ENCODE results near the gene MMP20. TPM values are rescaled to one million over a fixed set of nuclear protein-coding genes. Genes with fewer than 3 reads are reported as not detected.

The MMP20 gene
- total and polyA plus RNA-seq, 2 donors (not counting 3 experiments of a cell fraction or from before 2014, with no cell fraction given) = not detected

DNA sequence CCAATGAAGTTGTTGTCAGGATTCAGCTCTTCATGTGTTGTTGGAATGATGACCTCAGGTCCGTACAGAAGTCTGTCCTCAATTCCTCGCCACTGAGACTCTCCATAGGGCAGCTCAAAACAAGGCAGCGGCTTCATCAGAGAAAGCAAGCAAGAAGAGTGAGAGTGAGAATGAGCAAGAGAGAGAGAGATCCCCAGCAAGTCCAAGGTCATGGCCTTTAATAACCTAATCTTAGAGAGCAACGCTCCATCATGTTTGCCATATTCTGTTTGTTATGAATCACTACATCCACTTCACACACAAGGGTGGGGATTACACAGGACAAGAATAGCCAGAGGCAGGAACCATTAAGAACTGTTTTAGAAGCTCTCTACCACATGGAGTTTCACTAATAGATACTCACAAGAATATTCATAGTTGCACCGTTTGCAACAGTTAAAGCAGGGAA lies 71.3 kb downstream of the MMP20 start:
- TF ChIP-seq EZH2 (IDR thresholded peaks at IDR 0.05; ENCODE audit: borderline replicate concordance, low read depth, low read length, severe bottlenecking) (no peak), MYC (IDR thresholded peaks at IDR 0.05; ENCODE audit: low read depth, low read length) (no peak), FOS (IDR thresholded peaks at IDR 0.05; ENCODE audit: borderline replicate concordance, insufficient read depth, low read length) (no peak), POLR2A (IDR thresholded peaks at IDR 0.05; ENCODE audit: low read depth, low read length) (no peak), POLR2AphosphoS5 (IDR thresholded peaks at IDR 0.05; ENCODE audit: insufficient read depth, low read depth, low read length) (no peak), GATA2 (IDR thresholded peaks at IDR 0.05; ENCODE audit: insufficient read depth, insufficient read length, low read depth, low read length) (no peak)
- TF ChIP-seq, protein P1, sequence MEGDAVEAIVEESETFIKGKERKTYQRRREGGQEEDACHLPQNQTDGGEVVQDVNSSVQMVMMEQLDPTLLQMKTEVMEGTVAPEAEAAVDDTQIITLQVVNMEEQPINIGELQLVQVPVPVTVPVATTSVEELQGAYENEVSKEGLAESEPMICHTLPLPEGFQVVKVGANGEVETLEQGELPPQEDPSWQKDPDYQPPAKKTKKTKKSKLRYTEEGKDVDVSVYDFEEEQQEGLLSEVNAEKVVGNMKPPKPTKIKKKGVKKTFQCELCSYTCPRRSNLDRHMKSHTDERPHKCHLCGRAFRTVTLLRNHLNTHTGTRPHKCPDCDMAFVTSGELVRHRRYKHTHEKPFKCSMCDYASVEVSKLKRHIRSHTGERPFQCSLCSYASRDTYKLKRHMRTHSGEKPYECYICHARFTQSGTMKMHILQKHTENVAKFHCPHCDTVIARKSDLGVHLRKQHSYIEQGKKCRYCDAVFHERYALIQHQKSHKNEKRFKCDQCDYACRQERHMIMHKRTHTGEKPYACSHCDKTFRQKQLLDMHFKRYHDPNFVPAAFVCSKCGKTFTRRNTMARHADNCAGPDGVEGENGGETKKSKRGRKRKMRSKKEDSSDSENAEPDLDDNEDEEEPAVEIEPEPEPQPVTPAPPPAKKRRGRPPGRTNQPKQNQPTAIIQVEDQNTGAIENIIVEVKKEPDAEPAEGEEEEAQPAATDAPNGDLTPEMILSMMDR (IDR thresholded peaks at IDR 0.05; ENCODE audit: extremely low read depth in 1 of 2, insufficient read depth in 1 of 2, low read depth in 1 of 2, low read length in 2 of 2) = no peak
- TF ChIP-seq, protein P2, sequence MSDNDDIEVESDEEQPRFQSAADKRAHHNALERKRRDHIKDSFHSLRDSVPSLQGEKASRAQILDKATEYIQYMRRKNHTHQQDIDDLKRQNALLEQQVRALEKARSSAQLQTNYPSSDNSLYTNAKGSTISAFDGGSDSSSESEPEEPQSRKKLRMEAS (IDR thresholded peaks at IDR 0.05; ENCODE audit: insufficient read depth, insufficient read length) = no peak
- DNase-seq (ENCODE audit: low read depth, low spot score) (no peak), FAIRE-seq (no peak)
- no peaks in the 10 kb centered on the region for H3K36me3 ChIP-seq (ENCODE audit: control insufficient read depth in 2 of 2, extremely low read depth in 1 of 2, insufficient read depth in 2 of 2, low read length in 2 of 2)
- no peaks in the 10 kb centered on the region for H4K20me1 ChIP-seq (replicated peaks; ENCODE audit: control insufficient read depth, extremely low read depth, insufficient read depth, low read length)
- H3K27me3 ChIP-seq (ENCODE audit: control insufficient read depth in 2 of 2, insufficient read depth in 2 of 2, low read length in 2 of 2) = no peaks in the 10 kb centered on the region
- ChIA-PET POLR2A (no interaction called here), CTCF (interaction anchor here (1.0 to 1.6 kb wide), 3 partner anchors 10 to 112 kb away, joined by 3 to 4 read pairs (median 3); no protein-coding TSS in a partner anchor)
- no peak overlapping the region for H2AFZ ChIP-seq (ENCODE audit: low read depth, low read length)
- H3K79me2 ChIP-seq (ENCODE audit: control insufficient read depth, insufficient read depth, low read length) = no peaks in the 10 kb centered on the region
- no peak overlapping the region for H3K4me2 ChIP-seq (ENCODE audit: insufficient read depth, low read length)
- intact Hi-C loops (cut with micrococcal nuclease) (no loop called here), dilution Hi-C loops (cut with MboI; ENCODE audit: extremely low pct_ligation_motif_present, low sequenced_read_pairs) (no loop called here)
- no peaks in the 10 kb centered on the region for H3K9me3 ChIP-seq (replicated peaks; ENCODE audit: control insufficient read depth, insufficient read depth, low read length)
- H3K4me1 ChIP-seq (ENCODE audit: control insufficient read depth, extremely low read depth, insufficient read depth, low read length) = no peaks in the 10 kb centered on the region
- no peak overlapping the region for H3K27ac ChIP-seq (ENCODE audit: insufficient read depth, low read depth, low read length)
- no TSS peak for BruUV-seq (replicated peaks)
- H3K9ac ChIP-seq (replicated peaks; ENCODE audit: extremely low read depth, insufficient read depth, low read length) = no peak overlapping the region
- H3K9me1 ChIP-seq (replicated peaks; ENCODE audit: control insufficient read depth, extremely low read depth, insufficient read depth, low read length) = no peaks in the 10 kb centered on the region
- H3K4me3 ChIP-seq (replicated peaks in 1 of 3; ENCODE audit: insufficient read depth in 1 of 3, low read depth in 1 of 3, low read length in 3 of 3) = no peak overlapping the region

All from endothelial cell of umbilical vein (primary cell).